GM18499 (cell line): Measurements from ENCODE around the gene DLGAP5.

Experiments used
- ATAC-seq: cut with Tn5 transposase; IDR thresholded peaks from one replicate; pipeline ENCODE4 v1.9.1; 2021; ENCODE audit warnings: moderate number of reproducible peaks; ENCODE audit not compliant: insufficient read depth, unreplicated experiment

DLGAP5 gene, protein sequence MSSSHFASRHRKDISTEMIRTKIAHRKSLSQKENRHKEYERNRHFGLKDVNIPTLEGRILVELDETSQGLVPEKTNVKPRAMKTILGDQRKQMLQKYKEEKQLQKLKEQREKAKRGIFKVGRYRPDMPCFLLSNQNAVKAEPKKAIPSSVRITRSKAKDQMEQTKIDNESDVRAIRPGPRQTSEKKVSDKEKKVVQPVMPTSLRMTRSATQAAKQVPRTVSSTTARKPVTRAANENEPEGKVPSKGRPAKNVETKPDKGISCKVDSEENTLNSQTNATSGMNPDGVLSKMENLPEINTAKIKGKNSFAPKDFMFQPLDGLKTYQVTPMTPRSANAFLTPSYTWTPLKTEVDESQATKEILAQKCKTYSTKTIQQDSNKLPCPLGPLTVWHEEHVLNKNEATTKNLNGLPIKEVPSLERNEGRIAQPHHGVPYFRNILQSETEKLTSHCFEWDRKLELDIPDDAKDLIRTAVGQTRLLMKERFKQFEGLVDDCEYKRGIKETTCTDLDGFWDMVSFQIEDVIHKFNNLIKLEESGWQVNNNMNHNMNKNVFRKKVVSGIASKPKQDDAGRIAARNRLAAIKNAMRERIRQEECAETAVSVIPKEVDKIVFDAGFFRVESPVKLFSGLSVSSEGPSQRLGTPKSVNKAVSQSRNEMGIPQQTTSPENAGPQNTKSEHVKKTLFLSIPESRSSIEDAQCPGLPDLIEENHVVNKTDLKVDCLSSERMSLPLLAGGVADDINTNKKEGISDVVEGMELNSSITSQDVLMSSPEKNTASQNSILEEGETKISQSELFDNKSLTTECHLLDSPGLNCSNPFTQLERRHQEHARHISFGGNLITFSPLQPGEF

DNA sequence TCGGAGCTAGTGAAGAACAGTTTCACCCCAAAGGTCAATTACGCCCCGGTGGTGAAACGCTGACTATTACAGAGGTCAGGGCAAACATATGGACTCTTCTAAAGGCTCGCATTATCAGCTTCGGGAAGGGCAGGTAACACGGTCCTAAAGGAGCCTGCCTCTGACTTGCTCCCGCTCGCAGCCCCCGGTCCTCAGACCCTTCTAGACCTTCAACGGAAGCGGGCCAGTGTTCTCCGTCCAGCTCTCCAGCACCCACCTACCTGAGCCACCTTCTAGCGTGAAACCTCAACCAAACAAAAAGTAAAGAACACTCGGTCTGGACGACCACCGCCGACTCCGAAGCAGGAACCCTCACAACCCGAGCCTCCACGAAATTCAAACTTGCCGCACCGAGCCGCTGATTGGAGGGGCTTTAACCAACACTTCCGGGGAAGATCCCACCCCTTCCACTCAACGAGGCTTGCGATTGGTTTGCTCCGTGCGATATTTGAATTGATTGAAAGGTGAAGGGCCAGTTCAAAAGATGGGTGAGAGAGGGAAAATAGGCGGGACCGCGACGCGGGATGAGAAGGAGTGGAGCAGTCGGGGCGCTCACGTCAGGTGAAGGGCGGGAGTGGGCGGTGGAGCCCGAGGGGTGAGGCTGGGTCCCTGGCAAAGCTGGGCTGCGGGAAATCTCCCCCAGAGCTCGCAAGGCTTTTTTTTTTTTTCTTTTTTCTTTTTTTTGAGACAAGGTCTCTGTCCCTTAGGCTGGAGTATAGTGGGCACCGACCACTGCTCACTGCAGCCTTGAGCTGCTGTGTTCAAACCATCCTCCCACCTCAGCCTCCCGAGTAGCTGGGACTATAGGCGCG is at the start of gene DLGAP5:
Gene DLGAP5, minus strand, starts transcription at position 383 of the 851 bp plus-strand sequence. CDS start 2,406 bp downstream, outside the sequence.
- ATAC-seq = peak; percentile 90

- ATAC-seq = no peak
Measured at GRCh38 chr14:55240526-55241178, 49.3 kb upstream of the DLGAP5 start.

GRCh38 chr14:55239320-55239719 is 47.9 kb upstream of the DLGAP5 start:
- ATAC-seq = no peak

GRCh38 chr14:55238019-55238680 is 46.8 kb upstream of the DLGAP5 start:
- no peak for ATAC-seq

- ATAC-seq = no peak
Measured at GRCh38 chr14:55233591-55233990, 42.2 kb upstream of the DLGAP5 start.

DNA sequence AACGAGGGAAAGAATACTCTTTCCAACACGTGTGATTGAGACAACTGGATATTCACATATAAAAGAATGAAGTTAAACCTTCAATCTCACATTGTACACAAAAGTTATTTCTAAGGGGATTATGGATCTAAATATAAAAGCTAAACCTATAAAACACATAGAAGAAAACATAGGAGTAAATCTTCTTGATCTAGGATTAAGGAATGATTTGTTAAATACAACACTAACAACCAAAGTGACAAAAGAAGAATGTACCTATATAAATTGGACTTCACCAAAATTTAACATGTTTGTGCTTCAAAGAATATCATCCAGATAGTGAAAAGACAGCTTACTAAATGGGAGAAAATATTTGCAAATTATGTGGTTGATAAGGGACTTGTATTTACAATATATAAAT is 36.9 kb upstream of the DLGAP5 start:
- no peak for ATAC-seq

DNA sequence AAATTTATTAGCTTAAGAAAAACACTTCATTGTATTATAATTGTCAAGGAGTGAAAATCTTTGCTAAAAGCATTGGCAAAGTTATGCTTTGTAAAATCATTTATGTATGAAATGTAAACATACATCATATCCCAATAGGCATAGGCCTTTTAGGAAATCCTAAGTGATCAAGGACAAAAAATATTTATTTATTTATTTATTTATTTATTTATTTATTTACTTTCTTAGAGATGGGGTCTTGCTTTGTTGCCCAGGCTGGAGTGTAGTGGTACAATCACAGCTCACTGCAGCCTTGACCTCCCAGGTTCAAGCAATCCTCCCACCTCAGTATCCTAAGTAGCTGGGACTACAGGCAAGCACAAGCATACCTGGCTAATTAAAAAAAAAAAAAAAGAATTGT is 32.0 kb upstream of the DLGAP5 start:
- no peak for ATAC-seq

GRCh38 chr14:55221968-55222367 is 30.6 kb upstream of the DLGAP5 start:
- no peak for ATAC-seq

- no peak for ATAC-seq
Measured at GRCh38 chr14:55221186-55221585, 29.8 kb upstream of the DLGAP5 start.

GRCh38 chr14:55220230-55220629 is 28.8 kb upstream of the DLGAP5 start:
- ATAC-seq = no peak

DNA sequence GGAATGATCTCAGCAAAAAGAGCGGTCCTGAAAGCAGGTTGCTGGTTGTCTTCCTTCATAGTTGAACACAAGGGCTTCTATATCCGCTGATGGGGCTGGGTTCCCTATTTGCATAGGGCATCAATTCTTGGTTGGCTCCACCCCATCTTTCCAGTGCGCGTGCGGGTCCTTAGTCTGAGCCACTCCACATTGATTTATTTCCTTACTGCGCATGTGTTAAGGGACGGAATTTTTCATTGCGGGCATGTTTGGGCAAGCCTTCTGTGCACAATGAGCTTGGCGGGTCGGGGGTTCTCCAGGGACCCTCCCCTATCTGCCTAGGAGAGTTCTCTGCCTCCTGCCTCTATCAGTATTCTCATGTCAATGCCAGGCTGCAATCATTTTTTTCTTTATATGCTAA is 21.2 kb upstream of the DLGAP5 start:
- ATAC-seq = no peak

GRCh38 chr14:55207832-55208231 is 16.4 kb upstream of the DLGAP5 start:
- no peak for ATAC-seq

DNA sequence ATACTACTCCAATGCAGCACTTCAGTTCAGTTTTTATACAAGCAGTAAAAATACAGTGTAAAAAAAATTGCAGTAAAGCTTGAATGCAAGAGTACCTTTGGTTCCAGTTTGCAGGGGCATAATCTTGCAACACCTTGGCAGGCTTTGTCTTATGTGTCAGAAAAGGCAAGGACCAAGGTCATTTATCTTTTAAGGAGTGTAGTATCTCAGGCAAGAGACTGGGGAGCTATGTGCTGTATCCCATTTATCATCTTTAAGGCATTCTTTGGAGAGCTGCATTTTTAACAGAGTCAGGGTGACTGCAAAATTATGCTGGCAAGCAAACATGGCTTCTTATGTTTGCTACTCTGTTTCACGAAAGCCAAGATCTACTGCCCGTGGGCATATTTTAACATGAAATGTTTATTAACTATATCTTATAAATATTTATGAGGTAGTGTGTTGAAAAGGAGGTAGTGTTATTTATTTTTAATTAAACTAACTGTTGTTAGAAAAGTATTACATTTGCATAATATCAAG is 14.8 kb upstream of the DLGAP5 start:
- no peak for ATAC-seq

DNA sequence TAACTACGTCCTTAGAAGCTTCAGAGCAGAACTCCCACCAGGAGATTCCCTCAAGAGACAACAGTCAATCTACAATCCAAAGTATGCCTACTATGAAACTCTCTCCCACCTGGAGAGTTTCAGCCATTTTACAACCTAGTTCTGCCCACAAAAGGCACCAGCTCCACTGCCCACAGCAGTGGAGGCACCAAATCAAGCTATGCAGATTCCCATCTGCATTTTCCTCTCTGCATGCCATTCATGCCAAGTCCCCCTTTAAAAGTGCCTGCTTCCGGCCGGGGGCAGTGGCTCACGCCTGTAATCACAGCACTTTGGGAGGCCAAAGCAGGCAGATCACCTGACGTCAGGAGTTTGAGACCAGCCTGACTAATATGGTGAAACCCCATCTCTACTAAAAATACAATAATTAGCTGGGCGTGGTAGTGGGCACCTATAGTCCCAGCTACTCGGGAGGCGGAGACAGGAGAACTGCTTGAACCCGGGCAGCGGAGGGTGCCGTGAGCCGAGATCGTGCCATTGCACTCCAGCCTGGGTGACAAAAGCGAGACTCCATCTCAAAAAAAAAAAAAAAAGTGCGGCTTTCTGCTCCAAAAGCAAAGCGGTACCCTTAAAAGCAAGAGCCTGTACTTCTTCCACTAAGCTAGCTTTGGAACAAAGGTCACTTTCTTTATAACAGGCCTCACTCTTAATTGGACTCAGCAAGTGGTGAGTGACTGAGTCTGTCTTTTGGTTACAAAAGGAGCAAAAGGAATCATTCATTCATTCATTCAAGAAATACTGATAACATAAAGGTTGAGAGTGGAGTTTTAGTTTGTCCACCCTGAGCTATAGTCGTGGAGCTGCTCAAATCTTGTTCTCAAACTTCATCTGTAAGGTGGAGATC is 10.1 kb upstream of the DLGAP5 start:
- ATAC-seq = no peak

- no peak for ATAC-seq
Measured at GRCh38 chr14:55200651-55201050, 9.3 kb upstream of the DLGAP5 start.

DNA sequence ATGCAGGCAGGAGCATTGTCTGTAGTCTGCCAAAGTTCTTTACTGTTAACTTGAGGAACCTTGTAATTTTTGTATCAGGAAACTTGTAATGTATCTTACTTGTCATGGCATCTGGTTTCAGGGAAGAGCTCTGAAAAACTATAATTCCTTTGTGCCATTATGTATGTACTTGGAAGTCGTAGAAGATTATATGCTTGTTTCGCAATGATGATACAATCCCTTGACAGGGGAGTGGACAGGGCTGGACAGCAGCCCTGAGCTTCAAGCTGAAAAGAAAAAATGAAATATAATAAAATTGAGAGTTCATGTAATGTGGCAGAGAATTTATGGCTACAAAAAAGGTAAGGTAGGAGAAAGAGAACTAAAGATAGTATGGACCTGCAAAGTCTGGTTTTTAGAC is 7.4 kb upstream of the DLGAP5 start:
- no peak for ATAC-seq

DNA sequence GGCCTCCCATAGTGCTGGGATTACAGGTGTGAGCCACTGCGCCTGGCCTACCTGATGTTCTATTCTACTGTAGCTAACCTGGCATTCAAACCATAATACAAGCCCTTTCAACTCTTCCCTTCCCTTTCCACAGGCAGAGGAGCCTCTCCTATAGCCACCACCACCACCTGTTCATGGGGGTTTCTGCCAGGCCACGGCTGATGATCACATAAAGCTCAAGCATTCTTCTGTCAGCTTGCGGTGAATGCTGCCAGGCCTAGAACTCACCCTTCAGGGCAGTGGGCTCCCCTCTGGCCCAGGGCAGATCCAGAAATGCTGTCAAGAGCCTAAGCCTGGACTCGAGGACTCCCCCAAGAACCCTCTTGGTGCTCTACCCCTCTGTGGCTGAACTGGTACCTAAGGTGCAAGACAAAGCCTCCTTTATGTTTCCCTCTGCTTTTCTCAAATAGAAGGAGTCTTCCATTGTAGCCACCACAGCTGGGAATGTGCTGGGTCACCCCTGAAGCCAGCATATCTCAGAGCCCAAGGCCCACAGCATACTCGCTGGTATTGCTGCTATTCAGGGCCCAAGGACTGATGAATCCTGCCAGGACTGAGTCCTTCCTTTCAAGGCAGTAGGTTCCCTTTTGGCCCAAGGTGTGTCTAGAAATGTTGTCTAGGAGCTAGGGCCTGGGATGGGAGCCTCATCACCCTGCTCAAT is 3.4 kb upstream of the DLGAP5 start:
- ATAC-seq = no peak
